Measurements from ENCODE around the gene UMAD1.

The UMAD1 gene

GRCh38 chr7:7881581-7881980 is 241.0 kb downstream of the UMAD1 start:
- no peak for DNase-seq (ENCODE audit: low read depth in 3 of 3, low spot score in 1 of 3)

- no peak for DNase-seq (ENCODE audit: low read depth in 3 of 3, low spot score in 1 of 3)
Measured at GRCh38 chr7:7882888-7883287, 242.3 kb downstream of the UMAD1 start.

- DNase-seq (ENCODE audit: low read depth in 3 of 3, low spot score in 1 of 3) = no peak
Measured at GRCh38 chr7:7883394-7883793, 242.8 kb downstream of the UMAD1 start.

GRCh38 chr7:7884855-7885254 is 244.3 kb downstream of the UMAD1 start:
- DNase-seq (ENCODE audit: low read depth in 3 of 3, low spot score in 1 of 3) = no peak

- DNase-seq (ENCODE audit: low read depth in 3 of 3, low spot score in 1 of 3) = no peak
Measured at GRCh38 chr7:7889791-7890568, 249.4 kb downstream of the UMAD1 start.

GRCh38 chr7:7895004-7895650 is 254.6 kb downstream of the UMAD1 start:
- DNase-seq (ENCODE audit: low read depth in 3 of 3, low spot score in 1 of 3) = no peak

GRCh38 chr7:7895754-7896153 is 255.2 kb downstream of the UMAD1 start:
- no peak for DNase-seq (ENCODE audit: low read depth in 3 of 3, low spot score in 1 of 3)

- DNase-seq (ENCODE audit: low read depth in 3 of 3, low spot score in 1 of 3) = no peak
Measured at GRCh38 chr7:7897509-7897908, 257.0 kb downstream of the UMAD1 start.

- no peak for DNase-seq (ENCODE audit: low read depth in 3 of 3, low spot score in 1 of 3)
Measured at GRCh38 chr7:7897949-7898515, 257.5 kb downstream of the UMAD1 start.

- DNase-seq (ENCODE audit: low read depth in 3 of 3, low spot score in 1 of 3) = no peak
Measured at GRCh38 chr7:7902845-7903244, 262.3 kb downstream of the UMAD1 start.

GRCh38 chr7:7907306-7907705 is 266.8 kb downstream of the UMAD1 start:
- no peak for DNase-seq (ENCODE audit: low read depth in 3 of 3, low spot score in 1 of 3)

- DNase-seq (ENCODE audit: low read depth in 3 of 3, low spot score in 1 of 3) = no peak
Measured at GRCh38 chr7:7908622-7909145, 268.1 kb downstream of the UMAD1 start.

- no peak for DNase-seq (ENCODE audit: low read depth in 3 of 3, low spot score in 1 of 3)
Measured at GRCh38 chr7:7909376-7909775, 268.8 kb downstream of the UMAD1 start.

GRCh38 chr7:7911369-7912123 is 271.0 kb downstream of the UMAD1 start:
- DNase-seq (ENCODE audit: low read depth in 3 of 3, low spot score in 1 of 3) = no peak

- DNase-seq (ENCODE audit: low read depth in 3 of 3, low spot score in 1 of 3) = no peak
Measured at GRCh38 chr7:7912937-7913336, 272.4 kb downstream of the UMAD1 start.

- DNase-seq (ENCODE audit: low read depth in 3 of 3, low spot score in 1 of 3) = no peak
Measured at GRCh38 chr7:7913504-7913903, 273.0 kb downstream of the UMAD1 start.

- no peak for DNase-seq (ENCODE audit: low read depth in 3 of 3, low spot score in 1 of 3)
Measured at GRCh38 chr7:7914547-7914946, 274.0 kb downstream of the UMAD1 start.

GRCh38 chr7:7916064-7916463 is 275.5 kb downstream of the UMAD1 start:
- DNase-seq (ENCODE audit: low read depth in 3 of 3, low spot score in 1 of 3) = no peak

GRCh38 chr7:7917593-7917992 is 277.0 kb downstream of the UMAD1 start:
- DNase-seq (ENCODE audit: low read depth in 3 of 3, low spot score in 1 of 3) = no peak

- no peak for DNase-seq (ENCODE audit: low read depth in 3 of 3, low spot score in 1 of 3)
Measured at GRCh38 chr7:7918736-7919448, 278.3 kb downstream of the UMAD1 start.

GRCh38 chr7:7919449-7919945 is 278.9 kb downstream of the UMAD1 start:
- DNase-seq (ENCODE audit: low read depth in 3 of 3, low spot score in 1 of 3) = no peak

All from stimulated activated CD4-positive, alpha-beta T cell treated with anti-CD3 and anti-CD28 coated beads, TNF-alpha, amount 100 ng/mL, for 1 hour (primary cell).